Dedifferentiated amniotic fluid mesenchymal stem cell (primary cell): Measurements from ENCODE around the gene RCCD1.
"Not testable (repeated sequence)": the region's sequence is repeated elsewhere in the genome, so short reads cannot be mapped to it uniquely, and the experiment has no call there.

Experiments
- DNase-seq: peaks from one replicate; pipeline ENCODE4 v3.0.0-alpha.2; 2016; ENCODE audit errors: extremely low spot score

RCCD1 gene

GRCh38 chr15:90954712-90955623 is at the start of gene RCCD1:
Gene RCCD1, plus strand, starts transcription at chr15:90954884. Its CDS starts 1,851 bp downstream, at chr15:90956735.
- peak; percentile 93 for DNase-seq

GRCh38 chr15:90905306-90906180 is 49.1 kb upstream of the RCCD1 start:
- DNase-seq = no peak

DNA sequence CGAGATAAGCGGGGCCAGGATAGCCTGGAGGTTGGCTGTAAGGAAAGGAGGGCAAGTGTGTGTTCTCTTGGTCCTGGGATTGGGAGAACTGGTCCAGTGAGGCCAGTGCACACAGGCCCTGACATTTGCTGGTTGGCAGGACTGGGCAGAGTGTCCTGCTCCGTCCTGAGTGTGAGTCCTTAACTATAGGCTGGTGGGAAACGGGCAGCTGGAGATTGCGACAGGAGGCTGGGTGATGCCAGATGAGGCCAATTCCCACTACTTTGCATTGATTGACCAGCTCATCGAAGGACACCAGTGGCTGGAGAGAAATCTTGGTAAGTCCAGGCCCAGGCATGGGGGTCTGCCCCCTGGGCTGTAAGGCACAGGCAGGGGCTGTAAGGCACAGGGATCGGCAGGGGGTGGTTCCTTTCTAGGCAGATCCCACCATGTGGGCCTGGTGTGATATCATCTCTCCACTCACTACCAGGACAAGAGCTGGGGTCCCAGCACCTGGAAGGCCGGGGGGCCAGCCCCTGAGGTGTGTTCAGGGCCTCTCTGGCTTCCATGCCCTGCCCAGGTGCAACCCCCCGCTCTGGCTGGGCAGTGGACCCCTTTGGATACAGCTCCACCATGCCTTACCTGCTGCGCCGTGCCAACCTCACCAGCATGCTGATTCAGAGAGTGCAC is 48.4 kb upstream of the RCCD1 start:
- DNase-seq = no peak

GRCh38 chr15:90907051-90907660 is 47.5 kb upstream of the RCCD1 start:
- DNase-seq = no peak

DNA sequence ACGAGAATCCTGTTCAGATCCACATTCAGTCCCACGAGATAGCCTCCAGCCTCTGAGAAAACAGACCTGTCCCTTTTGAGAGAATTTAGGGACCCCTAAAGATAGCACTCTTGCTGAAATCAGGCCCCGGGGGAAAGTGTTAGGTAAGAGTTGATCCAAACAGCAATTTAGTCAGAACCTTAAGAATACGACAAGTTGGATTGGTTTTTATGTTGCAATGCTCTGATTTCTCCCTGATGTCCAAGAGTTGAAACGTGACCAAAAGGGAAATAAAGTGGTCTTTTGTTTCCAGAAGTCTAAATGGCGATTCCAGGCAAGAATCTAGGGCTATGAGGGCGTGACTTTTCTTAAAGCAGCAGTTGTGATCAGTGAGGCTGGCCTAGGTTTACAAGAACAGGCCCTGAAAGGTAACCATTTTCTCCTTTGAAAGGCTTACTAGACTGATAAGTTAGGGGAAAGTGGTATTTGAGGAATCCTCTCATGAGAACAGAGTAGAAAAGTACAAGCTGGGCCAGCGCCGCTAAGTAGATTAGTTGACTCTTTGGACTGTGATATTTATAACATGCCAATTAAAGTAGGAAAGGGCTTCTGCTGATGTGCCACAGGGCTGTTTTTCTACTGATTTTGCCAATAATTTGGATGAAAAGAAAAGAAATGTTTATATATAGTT is 46.7 kb upstream of the RCCD1 start:
- no peak for DNase-seq

GRCh38 chr15:90909449-90909848 is 45.2 kb upstream of the RCCD1 start:
- DNase-seq = not testable (repeated sequence)

DNA sequence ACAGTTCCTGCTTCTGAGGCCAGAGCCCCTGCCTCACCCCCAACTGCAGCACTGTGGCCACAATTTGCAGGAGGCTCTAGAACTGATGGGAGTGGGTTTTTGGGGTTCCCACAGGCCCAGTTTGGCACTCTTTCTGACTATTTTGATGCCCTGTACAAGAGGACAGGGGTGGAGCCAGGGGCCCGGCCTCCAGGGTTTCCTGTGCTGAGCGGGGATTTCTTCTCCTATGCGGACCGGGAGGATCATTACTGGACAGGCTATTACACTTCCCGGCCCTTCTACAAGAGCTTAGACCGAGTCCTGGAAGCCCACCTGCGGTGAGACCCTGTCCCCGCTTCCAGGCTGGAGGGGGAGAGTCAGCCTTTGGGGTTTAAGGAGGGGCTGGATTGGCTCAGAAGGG is 44.7 kb upstream of the RCCD1 start:
- DNase-seq = no peak

DNA sequence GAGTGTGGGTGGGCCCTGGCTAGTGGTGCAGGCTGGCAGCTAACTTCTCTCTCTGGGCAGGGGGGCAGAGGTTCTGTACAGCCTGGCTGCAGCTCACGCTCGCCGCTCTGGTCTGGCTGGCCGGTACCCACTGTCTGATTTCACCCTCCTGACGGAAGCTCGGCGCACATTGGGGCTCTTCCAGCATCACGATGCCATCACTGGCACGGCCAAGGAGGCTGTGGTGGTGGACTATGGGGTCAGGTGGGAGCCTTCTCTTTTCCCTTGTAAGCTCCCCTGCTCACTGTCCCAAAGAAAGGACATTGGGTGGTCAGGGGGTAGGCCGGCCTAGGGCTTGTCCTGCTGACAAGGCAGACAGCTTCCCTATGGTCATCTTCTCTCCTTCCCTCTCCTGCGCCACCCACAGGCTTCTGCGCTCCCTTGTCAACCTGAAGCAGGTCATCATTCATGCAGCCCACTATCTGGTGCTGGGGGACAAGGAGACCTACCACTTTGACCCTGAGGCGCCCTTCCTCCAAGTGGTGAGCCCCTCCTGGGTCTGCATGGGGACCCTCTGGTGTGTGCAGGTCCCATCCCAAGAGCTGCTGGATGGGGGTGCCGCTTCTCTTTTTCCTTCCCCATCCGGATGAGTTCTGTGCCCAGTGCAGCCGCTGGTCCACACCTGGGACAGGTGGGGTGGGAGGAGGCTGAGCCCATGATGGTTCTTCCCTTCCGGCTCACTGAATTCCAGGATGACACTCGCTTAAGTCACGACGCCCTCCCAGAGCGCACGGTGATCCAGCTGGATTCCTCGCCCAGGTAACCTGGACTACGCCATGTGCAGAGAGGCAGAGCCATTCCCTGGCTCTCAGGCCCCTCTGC is 44.0 kb upstream of the RCCD1 start:
- DNase-seq = no peak

DNA sequence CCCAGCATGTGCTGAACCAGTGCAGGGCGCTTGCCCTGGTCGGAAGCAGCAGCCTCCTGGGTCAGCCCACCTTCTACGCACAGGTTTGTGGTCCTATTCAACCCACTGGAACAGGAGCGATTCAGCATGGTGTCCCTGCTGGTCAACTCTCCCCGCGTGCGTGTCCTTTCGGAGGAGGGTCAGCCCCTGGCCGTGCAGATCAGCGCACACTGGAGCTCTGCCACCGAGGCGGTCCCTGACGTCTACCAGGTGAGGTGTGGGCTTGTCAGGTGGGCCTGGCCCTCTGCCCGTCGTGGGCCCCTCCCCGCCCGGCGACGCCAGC is 43.4 kb upstream of the RCCD1 start:
- no peak for DNase-seq

- DNase-seq = no peak
Observed at GRCh38 chr15:90911906-90912769, 42.5 kb upstream of the RCCD1 start.

DNA sequence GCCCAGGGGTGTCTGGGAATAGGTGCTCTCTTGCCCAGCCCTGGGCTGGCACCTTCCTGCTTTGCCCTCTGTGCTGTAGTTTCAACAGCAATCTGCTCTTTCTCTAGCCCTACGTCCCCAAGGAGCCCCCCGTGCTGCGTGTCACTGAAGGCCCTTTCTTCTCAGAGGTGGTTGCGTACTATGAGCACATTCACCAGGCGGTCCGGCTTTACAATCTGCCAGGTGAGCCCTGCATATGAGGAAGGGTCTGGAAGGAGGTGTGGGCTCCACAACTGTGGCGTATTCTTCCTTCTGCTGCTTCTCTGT is 42.0 kb upstream of the RCCD1 start:
- DNase-seq = no peak

DNA sequence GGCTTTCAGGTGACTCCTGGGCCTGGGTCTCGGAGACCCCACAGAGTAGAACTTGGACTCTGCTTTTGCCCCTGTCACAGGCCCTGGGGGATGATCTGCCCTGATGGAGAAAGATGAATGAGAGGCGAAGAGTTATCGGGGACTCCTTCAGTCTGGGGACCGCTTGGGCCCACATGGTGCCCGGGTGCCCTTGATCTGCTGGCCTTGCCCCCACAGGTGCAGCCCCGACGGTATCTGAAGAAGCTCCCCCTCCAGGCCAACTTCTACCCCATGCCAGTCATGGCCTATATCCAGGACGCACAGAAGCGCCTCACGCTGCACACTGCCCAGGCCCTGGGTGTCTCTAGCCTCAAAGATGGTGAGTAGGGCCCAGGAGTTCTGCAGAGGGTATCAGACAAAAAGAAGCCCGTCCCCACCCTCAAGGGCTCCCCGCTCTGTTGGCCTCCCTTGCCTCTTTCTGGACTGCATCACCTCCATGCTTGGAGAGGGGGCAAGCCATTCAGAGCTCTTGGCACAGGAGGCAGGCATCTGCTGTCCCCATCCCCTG is 41.2 kb upstream of the RCCD1 start:
- no peak for DNase-seq

GRCh38 chr15:90914305-90915080 is 40.2 kb upstream of the RCCD1 start:
- DNase-seq = no peak

- no peak for DNase-seq
Observed at GRCh38 chr15:90915216-90915807, 39.4 kb upstream of the RCCD1 start.

DNA sequence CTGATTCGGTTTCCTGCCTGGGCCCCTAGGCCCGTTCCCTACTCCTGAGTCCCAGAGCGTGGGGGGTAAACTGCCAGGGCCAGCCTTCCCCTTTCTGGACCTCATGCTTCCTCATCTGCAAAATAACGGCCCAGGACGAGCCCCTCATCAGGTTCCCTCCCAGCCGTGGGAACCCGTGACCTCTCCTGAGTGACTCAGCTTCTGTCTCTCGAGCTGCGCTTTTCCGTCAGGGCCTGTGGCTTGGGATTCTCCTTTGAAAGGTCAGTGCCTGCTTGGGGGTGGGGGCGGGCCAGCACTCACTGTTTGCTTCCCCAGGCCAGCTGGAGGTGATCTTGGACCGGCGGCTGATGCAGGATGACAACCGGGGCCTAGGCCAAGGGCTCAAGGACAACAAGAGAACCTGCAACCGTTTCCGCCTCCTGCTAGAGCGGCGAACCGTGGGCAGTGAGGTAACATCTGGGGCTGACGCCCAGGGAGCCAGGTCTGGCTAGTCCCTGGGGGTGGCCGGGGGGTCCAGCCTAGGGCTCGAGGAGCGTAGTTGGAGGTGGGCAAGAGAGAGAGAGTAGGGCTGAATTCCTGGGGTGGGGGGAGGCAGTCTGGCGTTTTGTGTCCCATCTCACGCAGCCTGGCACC is 38.8 kb upstream of the RCCD1 start:
- DNase-seq = no peak

GRCh38 chr15:90916461-90916860 is 38.2 kb upstream of the RCCD1 start:
- DNase-seq = no peak

DNA sequence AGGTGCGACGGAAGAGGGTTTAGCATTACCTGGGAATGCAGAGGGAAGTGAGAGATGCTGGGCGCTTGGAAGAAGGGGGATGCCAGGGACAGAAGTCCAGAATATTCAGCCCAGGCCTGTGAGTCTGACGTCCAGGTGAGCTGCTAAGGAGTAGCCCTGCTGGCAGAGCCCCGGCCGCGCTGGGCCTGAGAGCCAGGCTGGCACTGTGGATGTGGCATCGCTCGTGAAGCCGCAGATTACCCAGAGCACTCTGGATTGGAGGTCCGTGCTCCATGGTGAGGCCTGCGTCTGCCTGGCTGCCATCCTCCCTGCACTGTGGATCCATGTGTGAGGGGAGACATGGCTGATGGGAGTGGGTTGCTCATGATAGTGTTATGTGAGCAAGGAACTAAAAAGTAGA is 37.1 kb upstream of the RCCD1 start:
- DNase-seq = no peak
